Left lung (tissue), 10 donors: Measurements from ENCODE around the gene PROSER1. TPM values are rescaled to one million over a fixed set of nuclear protein-coding genes. Genes with fewer than 3 reads are reported as not detected.

Experiments
- ATAC-seq: fragments of 200-7000 bp; cut with Tn5 transposase; one replicate; pipeline ENCODE4 v1.9.1; 2020; ENCODE audit warnings: moderate library complexity
- DNase-seq, 4 donors: peaks; one replicate each; pipeline ENCODE4 v3.0.0-alpha.2; 2013 to 2020
- H3K27ac ChIP-seq, 2 donors: fragments of 200-600 bp; sonication (generic) in 1 of 2; one replicate each; pipeline versions ENCODE4 v1.5.0 to v1.8.0; 2020 to 2021
- H3K27me3 ChIP-seq, 2 donors: fragments of 200-600 bp; sonication (generic) in 1 of 2; one replicate each; pipeline versions ENCODE4 v1.5.0 to v1.8.0; 2020 to 2021
- H3K36me3 ChIP-seq, 2 donors: fragments of 200-600 bp; sonication (generic) in 1 of 2; one replicate each; pipeline versions ENCODE4 v1.5.0 to v1.8.0; 2020 to 2021
- H3K4me1 ChIP-seq, 2 donors: fragments of 200-600 bp; one replicate each; pipeline ENCODE4 v1.8.0; 2021
- H3K4me3 ChIP-seq, 2 donors: fragments of 200-600 bp; sonication (generic) in 1 of 2; one replicate each; pipeline versions ENCODE4 v1.5.0 to v1.8.0; 2020 to 2021; ENCODE audit warnings: mild to moderate bottlenecking in 1 of 2
- H3K9me3 ChIP-seq, 2 donors: fragments of 200-600 bp; sonication (generic) in 1 of 2; one replicate each; pipeline versions ENCODE4 v1.5.0 to v1.8.0; 2020 to 2021
- CTCF ChIP-seq, 2 donors: fragments of 200-600 bp; sonication (generic) in 1 of 2; IDR thresholded peaks; one replicate each; pipeline versions ENCODE4 v1.5.0 to v1.8.0; 2021; ENCODE audit warnings: antibody characterized with exemption in 2 of 2
- intact Hi-C, 2 donors: fragments of 100-400 bp; cut with DNase I; formaldehyde crosslinking; loops; one replicate each; pipeline versions ENCODE4 v1.11.2 to v1.14.2; 2022
- polyA plus RNA-seq, 6 donors: library from polyadenylated mRNA; unstranded; fragments of 120-200 nt; gene quantifications; one replicate each; pipeline ENCODE4 v1.2.1, GENCODE V29; 2013; ENCODE audit not compliant: insufficient read length in 6 of 6
- total RNA-seq, 2 donors: library from RNA; stranded (reverse); fragmentation: NEBNext Ultra II Directional; extraction: Animal tissue kit (Norgen Biotek cat#: 25700); gene quantifications; one replicate each; pipeline ENCODE4 v1.2.1, GENCODE V29; 2021
- donor health status: DM: no; HTN: yes; CAD: no.
- donor health status: DM: no; HTN: no; CAD: no.

Gene PROSER1
- total and polyA plus RNA-seq, 8 donors = 28.3 to 54.0 (median 43.0) TPM

GRCh38 chr13:39023761-39024160 is 14.1 kb downstream of the PROSER1 start:
- Histone ChIP-seq H3K4me3 (no peak overlapping the region), H3K27me3 (no peaks in the 10 kb centered on the region), H3K9me3 (no peaks in the 10 kb centered on the region), H3K4me1 (no peaks in the 10 kb centered on the region), H3K27ac (peak overlapping the region in 1 of 2 donors; percentile 44), H3K36me3 (peaks cover 0 to 89% of the 10 kb centered on the region in 2 donors)
- TF ChIP-seq CTCF (IDR thresholded peaks at IDR 0.05) = no peak
- peak; percentile 87 for ATAC-seq
- intact Hi-C loops = no loop called here
- peak in 1 of 4 donors; percentile 34 for DNase-seq

GRCh38 chr13:39023316-39023715 is 14.6 kb downstream of the PROSER1 start:
- H3K27me3 ChIP-seq = no peaks in the 10 kb centered on the region
- no peak for ATAC-seq
- H3K9me3 ChIP-seq = no peaks in the 10 kb centered on the region
- no peaks in the 10 kb centered on the region for H3K4me1 ChIP-seq
- no peak overlapping the region for H3K4me3 ChIP-seq
- peaks cover 0 to 84% of the 10 kb centered on the region in 2 donors for H3K36me3 ChIP-seq
- H3K27ac ChIP-seq = peak overlapping the region in 1 of 2 donors; percentile 44
- TF ChIP-seq CTCF (IDR thresholded peaks at IDR 0.05) = no peak
- no peak for DNase-seq
- intact Hi-C loops = no loop called here

GRCh38 chr13:39020853-39021462 is 16.9 kb downstream of the PROSER1 start:
- Histone ChIP-seq H3K27me3 (no peaks in the 10 kb centered on the region), H3K9me3 (no peaks in the 10 kb centered on the region), H3K4me1 (no peaks in the 10 kb centered on the region), H3K36me3 (peaks cover 0 to 77% of the 10 kb centered on the region in 2 donors), H3K27ac (no peak overlapping the region), H3K4me3 (no peak overlapping the region)
- peak; percentile 35 for ATAC-seq
- TF ChIP-seq CTCF (IDR thresholded peaks at IDR 0.05) = no peak
- intact Hi-C loops = no loop called here
- DNase-seq = no peak

DNA sequence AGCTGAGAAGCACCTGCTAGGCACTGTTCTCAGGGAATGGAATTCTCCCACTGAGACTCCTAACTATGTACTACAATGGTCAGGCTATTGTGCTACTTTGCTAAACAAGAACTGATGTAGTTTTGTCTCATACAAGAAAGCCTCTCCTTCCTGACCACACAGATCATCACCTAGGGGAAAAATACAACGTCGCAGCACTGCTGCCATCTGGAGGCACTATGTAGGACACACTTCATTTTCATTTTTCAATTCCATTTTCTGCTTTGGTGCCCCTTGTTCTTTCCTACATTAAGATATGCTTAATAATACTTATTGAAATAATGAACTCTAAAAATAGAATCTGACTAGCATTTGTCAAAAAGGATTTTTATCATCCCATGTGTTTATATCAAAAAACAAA is 21.1 kb downstream of the PROSER1 start:
- no peak for DNase-seq
- no peak overlapping the region for H3K27ac ChIP-seq
- TF ChIP-seq CTCF (IDR thresholded peaks at IDR 0.05) = peak in 1 of 2 donors; percentile 18
- H3K4me1 ChIP-seq = no peaks in the 10 kb centered on the region
- no peaks in the 10 kb centered on the region for H3K9me3 ChIP-seq
- H3K27me3 ChIP-seq = no peaks in the 10 kb centered on the region
- H3K36me3 ChIP-seq = peaks cover 0 to 77% of the 10 kb centered on the region in 2 donors
- peak; percentile 57 for ATAC-seq
- intact Hi-C loops = no loop called here
- H3K4me3 ChIP-seq = no peak overlapping the region

GRCh38 chr13:39016087-39016486 is 21.8 kb downstream of the PROSER1 start:
- H3K27me3 ChIP-seq = no peaks in the 10 kb centered on the region
- no peaks in the 10 kb centered on the region for H3K4me1 ChIP-seq
- intact Hi-C loops = no loop called here
- no peak overlapping the region for H3K4me3 ChIP-seq
- peaks cover 0 to 77% of the 10 kb centered on the region in 2 donors for H3K36me3 ChIP-seq
- ATAC-seq (no peak), DNase-seq (no peak)
- no peaks in the 10 kb centered on the region for H3K9me3 ChIP-seq
- H3K27ac ChIP-seq = no peak overlapping the region
- TF ChIP-seq CTCF (IDR thresholded peaks at IDR 0.05) = no peak
